Measurements from ENCODE around the gene CDH13. TPM values are rescaled to one million over a fixed set of nuclear protein-coding genes. Genes with fewer than 3 reads are reported as not detected.

Gene CDH13
- total RNA-seq (2014; rRNA removed; shearing (Covaris generic)): 32.9 and 36.5 TPM in 2 replicates

GRCh38 chr16:82626791-82627261, at the start of gene CDH13:
Gene CDH13 (plus strand): TSS chr16:82626969.
- DNase-seq (ENCODE audit: low read depth): peak; percentile 71

- DNase-seq (ENCODE audit: low read depth): peak; percentile 33
These were observed 46.4 kb upstream of the CDH13 start for GRCh38 chr16:82580298-82580890.

- DNase-seq (ENCODE audit: low read depth): peak; percentile 6
These were observed 43.8 kb upstream of the CDH13 start for GRCh38 chr16:82582975-82583374.

- DNase-seq (ENCODE audit: low read depth): peak; percentile 9
These were observed 43.3 kb upstream of the CDH13 start for GRCh38 chr16:82583422-82583821.

DNA sequence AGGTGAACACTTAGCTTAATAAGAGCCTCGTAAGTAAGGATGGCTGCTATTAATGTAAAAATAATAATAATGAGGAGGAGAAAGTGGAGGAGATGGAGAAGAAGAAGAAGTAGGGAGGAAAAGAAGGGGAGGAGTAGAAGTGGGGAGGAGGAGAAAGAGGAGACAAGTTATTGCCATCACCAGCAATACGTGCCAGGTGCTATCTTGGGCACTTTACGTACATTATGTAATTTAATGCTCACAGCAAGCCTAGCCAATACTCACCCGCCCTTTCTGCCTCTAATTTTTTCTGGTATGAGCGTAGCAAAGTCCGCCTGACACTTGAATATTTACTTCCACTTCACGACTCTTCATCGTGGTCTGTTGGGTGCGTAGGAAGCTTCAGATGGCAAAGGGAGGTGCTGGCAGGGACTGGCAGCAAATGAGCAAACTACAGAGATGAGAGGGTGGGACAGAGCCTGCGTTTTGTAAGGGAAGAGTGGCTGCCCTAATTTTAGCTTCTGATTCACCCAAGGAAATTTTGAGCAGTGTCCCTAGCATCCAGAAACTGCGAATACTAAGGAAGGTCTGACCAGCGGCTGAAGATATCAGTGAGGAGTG, 42.1 kb upstream of the CDH13 start:
- DNase-seq (ENCODE audit: low read depth): peak; percentile 29

GRCh38 chr16:82585675-82586074, 41.1 kb upstream of the CDH13 start:
- peak; percentile 80 for DNase-seq (ENCODE audit: low read depth)

- DNase-seq (ENCODE audit: low read depth): no peak
These were observed 40.6 kb upstream of the CDH13 start for GRCh38 chr16:82586130-82586529.

DNA sequence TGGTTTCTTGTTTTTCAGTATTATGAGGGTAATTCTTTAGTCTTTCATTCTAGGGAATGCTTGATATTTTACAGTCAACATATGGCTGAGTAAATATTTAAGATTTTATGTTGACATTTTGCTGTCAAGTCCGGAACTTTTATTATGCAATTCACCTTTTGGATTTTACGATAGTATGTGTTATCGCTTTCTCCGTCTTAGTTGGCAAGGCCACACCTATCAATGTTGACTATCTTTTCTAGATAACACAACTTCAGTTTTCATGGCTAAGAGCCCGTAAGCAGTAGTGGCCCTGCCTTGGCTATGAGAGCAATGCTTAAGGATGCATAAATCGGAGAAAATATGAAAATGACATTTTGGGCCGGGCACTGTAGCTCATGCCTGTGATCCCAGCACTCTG, 39.5 kb upstream of the CDH13 start:
- no peak for DNase-seq (ENCODE audit: low read depth)

GRCh38 chr16:82589407-82589806, 37.4 kb upstream of the CDH13 start:
- DNase-seq (ENCODE audit: low read depth): no peak

- no peak for DNase-seq (ENCODE audit: low read depth)
These were observed 32.7 kb upstream of the CDH13 start for GRCh38 chr16:82594114-82594513.

GRCh38 chr16:82598771-82599170, 28.0 kb upstream of the CDH13 start:
- no peak for DNase-seq (ENCODE audit: low read depth)

- no peak for DNase-seq (ENCODE audit: low read depth)
These were observed 24.7 kb upstream of the CDH13 start for GRCh38 chr16:82601989-82602640.

DNA sequence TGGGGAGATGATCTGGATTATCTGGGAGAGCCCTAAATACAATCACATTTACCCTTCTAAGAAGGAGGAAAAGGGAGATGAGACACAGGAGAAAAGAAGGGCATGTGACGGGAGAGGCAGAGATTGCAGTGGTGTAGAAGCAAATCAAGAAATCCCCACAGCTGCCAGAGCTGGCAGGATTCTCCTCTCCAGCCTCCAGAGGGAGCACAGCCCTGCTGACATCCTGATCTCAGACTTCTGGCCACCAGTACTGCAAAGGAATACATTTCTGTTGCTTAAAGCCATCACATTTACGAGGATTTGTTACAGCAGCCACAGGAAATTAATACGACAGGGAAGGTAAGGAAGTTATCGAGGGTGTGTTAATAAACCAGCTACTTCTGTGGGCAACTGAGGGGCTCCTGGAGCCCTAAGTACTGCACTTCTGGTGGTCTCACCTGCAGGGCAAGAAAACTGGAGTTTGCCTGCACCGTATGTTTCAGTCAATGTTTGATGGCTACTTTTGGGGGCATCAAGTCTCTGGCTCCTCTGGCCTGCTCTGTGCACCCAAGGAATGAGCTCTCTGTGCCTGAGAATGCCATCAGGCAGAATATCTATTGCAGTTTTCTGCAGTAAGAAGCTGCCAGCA, 22.9 kb upstream of the CDH13 start:
- DNase-seq (ENCODE audit: low read depth): peak; percentile 51

DNA sequence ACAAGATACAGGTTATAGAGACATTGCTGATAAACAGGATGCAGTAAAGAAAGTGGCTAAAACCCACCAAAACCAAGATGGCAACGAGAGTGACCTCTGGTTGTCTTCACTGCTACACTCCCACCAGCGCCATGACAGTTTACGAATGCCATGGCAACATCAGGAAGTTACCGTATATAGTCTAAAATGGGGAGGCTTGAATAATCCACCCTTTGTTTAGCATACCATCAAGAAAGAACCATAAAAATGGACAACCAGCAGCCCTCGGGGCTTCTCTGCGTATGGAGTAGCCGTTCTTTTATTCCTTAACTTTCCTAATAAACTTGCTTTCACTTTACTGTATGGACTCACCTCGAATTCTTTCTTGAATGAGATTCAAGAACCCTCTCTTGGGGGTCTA, 21.7 kb upstream of the CDH13 start:
- DNase-seq (ENCODE audit: low read depth): no peak

DNA sequence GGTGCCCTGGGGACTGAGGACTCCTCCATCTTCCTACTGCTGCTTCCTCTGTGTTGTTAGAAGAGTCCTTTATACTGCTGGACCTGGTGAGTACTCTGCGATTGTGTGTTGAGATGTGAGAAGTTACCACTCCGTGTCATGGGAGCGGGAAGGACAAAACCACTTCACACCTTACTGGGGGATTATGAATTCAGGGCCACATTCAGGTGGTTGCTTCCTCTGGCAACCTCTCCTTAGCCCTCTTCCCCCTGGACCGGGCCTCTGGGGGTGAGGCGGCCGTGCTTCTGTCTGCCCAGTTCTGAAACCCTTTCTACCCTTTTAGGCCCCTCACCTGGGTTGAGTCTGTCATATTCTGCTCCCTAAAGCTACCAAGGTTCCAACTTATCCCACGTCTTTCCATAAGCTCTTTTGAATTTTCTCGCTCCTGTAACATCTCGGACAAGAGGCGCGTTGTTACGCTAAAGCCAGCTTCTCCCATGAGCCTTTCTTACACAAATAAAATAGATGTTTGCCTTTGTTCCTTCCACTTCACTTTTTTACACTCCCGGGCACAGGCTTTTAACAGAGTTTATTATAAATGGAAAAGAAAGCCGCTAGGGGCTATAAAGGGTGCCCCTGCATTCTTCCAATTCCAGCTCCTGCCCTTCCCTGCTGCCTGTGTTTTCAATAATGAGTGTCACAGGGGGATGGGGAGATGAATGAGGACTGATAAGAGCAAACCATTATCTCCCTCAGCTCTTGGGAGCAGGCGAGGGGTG, 20.7 kb upstream of the CDH13 start:
- no peak for DNase-seq (ENCODE audit: low read depth)

DNA sequence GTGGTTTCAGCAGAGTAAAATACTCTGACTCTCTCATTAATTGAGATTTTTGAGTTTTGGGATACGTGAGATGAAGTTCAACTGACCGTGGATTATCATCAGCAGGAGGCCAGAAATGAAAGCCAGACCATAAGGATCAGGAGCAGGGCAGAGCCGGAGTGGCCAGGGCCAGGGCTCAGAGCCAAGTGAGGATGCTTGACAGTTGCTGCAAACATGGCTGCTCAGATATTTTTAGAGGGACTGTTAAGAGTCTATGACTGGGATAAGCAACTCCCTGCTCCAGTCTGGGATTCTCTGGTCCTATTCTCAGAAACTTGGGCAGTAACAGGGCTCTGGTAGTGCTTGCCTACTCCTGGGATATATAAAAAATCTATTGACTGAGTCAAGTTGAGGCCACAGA, 17.6 kb upstream of the CDH13 start:
- no peak for DNase-seq (ENCODE audit: low read depth)

DNA sequence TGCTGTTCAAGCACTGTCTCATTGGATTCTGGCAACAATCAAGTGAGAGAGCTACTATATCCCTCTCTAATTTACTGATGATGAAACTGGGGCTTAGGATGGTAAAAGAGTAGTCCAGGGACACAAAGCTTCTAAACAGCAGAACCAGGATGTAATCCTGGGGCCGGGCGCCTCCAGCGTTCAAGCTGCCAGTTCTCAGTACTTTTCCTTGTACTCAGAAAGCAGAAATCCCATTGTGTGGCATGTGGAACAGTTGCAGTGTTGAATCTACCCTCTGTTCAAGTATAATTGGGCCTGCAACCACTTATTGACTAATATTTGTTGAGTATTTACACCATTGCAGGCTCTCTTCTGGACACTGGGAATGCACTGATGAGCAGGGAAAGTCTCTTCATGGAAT, 14.5 kb upstream of the CDH13 start:
- no peak for DNase-seq (ENCODE audit: low read depth)

DNA sequence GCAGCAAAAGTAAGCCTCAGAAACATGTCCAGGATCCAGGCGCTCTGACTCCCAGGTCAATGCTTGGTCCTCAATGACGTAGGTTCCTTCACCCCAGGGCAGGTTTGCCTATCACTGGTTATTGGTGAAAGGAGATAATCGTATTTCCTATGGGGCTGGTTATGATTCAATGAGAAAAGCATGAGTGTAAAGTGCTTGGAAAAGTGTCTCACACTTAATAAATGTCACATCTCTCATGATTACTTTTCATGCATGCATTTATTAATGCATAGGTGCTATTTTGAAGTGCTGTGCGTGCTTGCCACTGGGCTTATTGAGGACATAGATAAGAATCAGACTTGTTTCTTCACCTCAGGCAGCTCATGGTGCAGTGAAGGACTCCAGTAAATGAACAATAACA, 10.4 kb upstream of the CDH13 start:
- DNase-seq (ENCODE audit: low read depth): no peak

DNA sequence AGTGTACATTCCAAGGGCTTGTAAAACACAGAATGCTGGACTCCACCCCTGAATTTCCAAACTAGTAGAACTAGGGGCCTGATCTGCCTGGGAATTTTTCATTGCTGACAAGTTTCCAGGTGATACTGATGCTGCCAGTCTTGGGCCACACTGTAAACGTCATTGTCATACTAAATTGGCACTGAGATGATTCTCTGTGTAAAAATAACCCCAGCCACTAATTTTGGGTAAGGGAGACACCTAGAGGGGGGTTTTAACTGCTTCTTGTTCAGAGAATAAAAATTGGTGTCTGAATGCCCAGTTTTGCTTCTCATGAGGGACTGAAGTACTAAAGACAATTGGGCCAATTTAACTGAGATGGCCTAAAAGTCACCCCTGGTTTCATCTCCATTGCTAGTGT, 5.0 kb upstream of the CDH13 start:
- DNase-seq (ENCODE audit: low read depth): no peak

DNA sequence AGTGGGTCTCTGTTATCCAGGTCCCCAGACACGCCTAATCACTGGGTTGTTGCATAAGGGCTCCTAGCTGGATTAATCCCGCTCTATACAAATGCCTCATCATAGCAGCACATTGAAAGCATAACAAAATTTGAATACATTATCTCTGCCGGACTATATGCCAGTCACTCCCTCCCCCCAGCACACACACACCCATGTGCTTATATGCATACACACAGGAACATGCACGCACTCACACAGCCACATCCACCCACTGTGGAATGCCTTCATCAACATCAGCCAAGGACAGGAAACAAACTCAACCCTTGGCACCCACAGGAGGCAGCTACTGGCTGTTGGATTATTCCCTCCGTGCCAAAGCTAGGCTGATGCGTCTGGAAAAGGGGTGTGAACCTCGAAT, 3.5 kb upstream of the CDH13 start:
- DNase-seq (ENCODE audit: low read depth): no peak

GRCh38 chr16:82625066-82625968, 1.5 kb upstream of the CDH13 start:
- DNase-seq (ENCODE audit: low read depth): no peak
